ENCODE data around the gene MOCS3. TPM values are rescaled to one million over a fixed set of nuclear protein-coding genes. Genes with fewer than 3 reads are reported as not detected.

MOCS3 gene
- total and polyA plus RNA-seq, 2 of the 13 experiments (the other 11 are each of a cell fraction or from before 2014, with no cell fraction given): 3.7 to 8.4 TPM

- TF ChIP-seq ZNF280B (CRISPR knock-in tag; IDR thresholded peaks at IDR 0.05; ENCODE audit: borderline replicate concordance) (0 out of 2 replicates have a peak, but pooled peaks have one; percentile 27), JUN (CRISPR knock-in tag; IDR thresholded peaks at IDR 0.05) (no peak), NR0B2 (CRISPR knock-in tag; IDR thresholded peaks at IDR 0.05) (no peak; the same call in 1 of the 2 replicates), NONO (IDR thresholded peaks at IDR 0.05) (no peak), NONO (CRISPR knock-in tag; conservative IDR thresholded peaks at IDR 0.05) (no peak), ZMYM2 (CRISPR knock-in tag; IDR thresholded peaks at IDR 0.05) (no peak), CREBL2 (CRISPR knock-in tag; IDR thresholded peaks at IDR 0.05; ENCODE audit: borderline replicate concordance) (no peak), ADNP (CRISPR knock-in tag; IDR thresholded peaks at IDR 0.05) (no peak), ZNF878 (CRISPR knock-in tag; IDR thresholded peaks at IDR 0.05) (no peak), ZFP41 (CRISPR knock-in tag; IDR thresholded peaks at IDR 0.05; ENCODE audit: borderline replicate concordance) (no peak), REPIN1 (CRISPR knock-in tag; IDR thresholded peaks at IDR 0.05; ENCODE audit: borderline replicate concordance, low read depth) (no peak), ZNF44 (CRISPR knock-in tag; IDR thresholded peaks at IDR 0.05) (no peak), BCL6 (CRISPR knock-in tag; IDR thresholded peaks at IDR 0.05) (no peak), MIER2 (CRISPR knock-in tag; IDR thresholded peaks at IDR 0.05) (no peak), ZNF564 (CRISPR knock-in tag; IDR thresholded peaks at IDR 0.05) (no peak), ZBTB7B (CRISPR knock-in tag; IDR thresholded peaks at IDR 0.05) (no peak), ZNF451 (CRISPR knock-in tag; IDR thresholded peaks at IDR 0.05) (no peak; the same call in 1 of the 2 replicates), SAP130 (CRISPR knock-in tag; IDR thresholded peaks at IDR 0.05; ENCODE audit: low read depth) (no peak), NCOA1 (CRISPR knock-in tag; IDR thresholded peaks at IDR 0.05) (peak; percentile 20; the same call in 1 of the 2 replicates), MEIS1 (CRISPR knock-in tag; IDR thresholded peaks at IDR 0.05; ENCODE audit: borderline replicate concordance) (no peak), ZNF276 (CRISPR knock-in tag; IDR thresholded peaks at IDR 0.05; ENCODE audit: low read depth) (no peak), ZSCAN12 (CRISPR knock-in tag; IDR thresholded peaks at IDR 0.05) (no peak), ATF7 (IDR thresholded peaks at IDR 0.05) (no peak), ATF7 (CRISPR knock-in tag; IDR thresholded peaks at IDR 0.05) (no peak), KDM5A (IDR thresholded peaks at IDR 0.05; ENCODE audit: borderline replicate concordance, low read length) (no peak), RFX5 (IDR thresholded peaks at IDR 0.05; ENCODE audit: low read depth, low read length) (no peak), ZBTB38 (CRISPR knock-in tag; IDR thresholded peaks at IDR 0.05) (peak; percentile 98), CTCF (CRISPR knock-in tag; IDR thresholded peaks at IDR 0.05) (no peak)
These were observed 1.0 kb downstream of the MOCS3 start (continued) for GRCh38 chr20:50959543-50960126.

Measured in HepG2 (cell line).